GM21717 (cell line): Measurements from ENCODE around the gene PPP2R5D.
"Not testable (repeated sequence)": the region's sequence is repeated elsewhere in the genome, so short reads cannot be mapped to it uniquely, and the experiment has no call there.

Source experiments
- ATAC-seq: cut with Tn5 transposase; IDR thresholded peaks from one replicate; pipeline ENCODE4 v1.9.1; 2021; ENCODE audit warnings: mild to moderate bottlenecking, moderate library complexity; ENCODE audit not compliant: unreplicated experiment

Gene PPP2R5D

DNA sequence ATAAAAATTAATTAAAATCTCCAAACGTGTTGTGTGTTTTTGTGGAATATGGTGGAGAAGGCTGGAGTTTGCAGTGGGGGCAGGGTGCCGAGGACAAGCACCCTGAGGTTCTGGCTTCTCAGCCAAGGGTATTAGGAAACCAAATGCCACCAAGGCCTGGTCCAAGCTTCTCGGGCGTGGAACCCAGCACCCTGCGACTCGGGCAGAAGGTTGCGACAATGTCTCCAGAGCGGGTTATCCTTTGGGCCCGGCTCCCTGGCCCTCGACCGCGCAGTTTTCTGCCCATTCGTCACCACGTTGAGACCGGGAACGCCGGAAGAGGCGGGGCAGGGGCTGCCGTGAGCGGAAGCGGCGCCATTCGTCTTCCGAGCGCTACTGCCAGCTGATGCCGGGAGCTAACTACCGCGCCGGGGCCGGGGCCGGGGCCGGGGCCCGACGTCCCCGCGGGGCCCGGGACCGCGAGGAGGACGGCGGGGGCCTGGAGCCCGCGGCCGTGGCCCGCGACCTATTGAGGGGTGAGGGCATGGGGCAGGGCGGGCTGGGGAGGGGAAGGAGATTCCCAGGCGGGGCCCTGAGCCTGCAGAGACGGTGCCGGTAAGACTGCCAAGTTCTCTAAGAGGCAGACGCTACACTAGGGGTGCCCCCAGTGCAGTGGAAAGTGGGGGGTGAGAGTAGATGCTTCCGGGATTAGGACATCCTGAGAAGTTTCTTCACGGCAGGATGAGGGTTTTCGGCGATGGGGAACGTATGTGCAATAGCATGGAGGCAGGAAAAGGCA, 37.1 kb downstream of the PPP2R5D start, which contains the start of gene RRP36:
Gene RRP36 (plus strand): TSS at position 354 of the 778 bp plus-strand sequence. CDS start 32 bp downstream, at position 386.
- peak; percentile 49 for ATAC-seq

DNA sequence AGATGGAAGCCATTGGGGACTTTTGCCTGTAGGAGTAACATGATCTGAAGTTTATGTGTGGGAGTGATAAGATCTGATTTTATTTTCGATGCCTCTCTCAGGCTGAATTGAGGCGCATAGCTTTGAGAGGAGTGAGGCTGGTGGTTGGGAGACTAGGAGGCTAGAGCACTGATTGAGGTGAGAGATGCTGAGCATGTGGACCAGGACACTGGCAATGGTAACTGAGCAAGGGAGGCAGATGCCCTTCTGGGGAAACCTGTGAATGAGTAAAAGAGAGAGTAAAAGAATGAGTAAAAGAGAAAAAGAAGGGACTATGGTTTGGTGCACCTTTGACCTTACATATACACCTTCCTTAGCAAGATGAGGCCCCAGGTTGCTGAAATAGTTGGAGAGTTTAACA, 40.1 kb downstream of the PPP2R5D start:
- ATAC-seq = no peak

DNA sequence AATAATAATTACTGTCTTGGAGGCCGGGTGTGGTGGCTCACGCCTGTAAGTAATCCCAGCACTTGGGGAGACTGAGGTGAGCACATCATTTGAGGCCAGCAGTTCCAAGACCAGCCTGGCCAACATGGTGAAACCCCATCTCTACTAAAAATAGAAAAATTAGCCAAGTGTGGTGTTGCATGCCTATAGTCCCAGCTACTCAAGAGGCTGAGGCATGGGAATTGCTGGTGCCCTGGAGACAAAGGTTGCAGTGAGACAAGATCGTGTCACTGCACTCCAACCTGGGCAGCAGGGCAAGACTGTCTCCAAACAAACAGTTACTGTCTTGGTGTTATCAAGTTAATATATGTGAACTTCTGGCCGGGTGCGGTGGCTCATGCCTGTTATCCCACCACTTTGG, 42.0 kb downstream of the PPP2R5D start:
- ATAC-seq = no peak

DNA sequence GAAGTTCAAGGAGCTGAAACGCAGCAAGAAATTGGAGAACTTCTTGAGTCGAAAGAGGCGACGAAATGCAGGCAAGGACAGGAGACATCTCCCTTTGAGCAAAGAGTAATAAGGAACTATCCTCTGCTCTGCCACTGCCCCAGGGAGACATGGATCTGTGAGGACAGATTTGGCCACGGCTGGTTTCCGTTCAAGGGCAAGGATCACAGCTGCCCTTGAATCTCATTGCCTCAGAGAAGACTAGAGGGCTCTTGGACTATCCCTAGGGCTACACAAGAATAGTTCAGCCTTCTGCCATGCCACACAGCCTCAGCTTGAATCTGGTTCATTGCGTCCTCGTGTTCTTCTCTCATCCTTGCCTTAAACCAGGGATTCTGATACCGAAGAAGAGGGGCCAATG, 44.8 kb downstream of the PPP2R5D start:
- ATAC-seq = no peak

DNA sequence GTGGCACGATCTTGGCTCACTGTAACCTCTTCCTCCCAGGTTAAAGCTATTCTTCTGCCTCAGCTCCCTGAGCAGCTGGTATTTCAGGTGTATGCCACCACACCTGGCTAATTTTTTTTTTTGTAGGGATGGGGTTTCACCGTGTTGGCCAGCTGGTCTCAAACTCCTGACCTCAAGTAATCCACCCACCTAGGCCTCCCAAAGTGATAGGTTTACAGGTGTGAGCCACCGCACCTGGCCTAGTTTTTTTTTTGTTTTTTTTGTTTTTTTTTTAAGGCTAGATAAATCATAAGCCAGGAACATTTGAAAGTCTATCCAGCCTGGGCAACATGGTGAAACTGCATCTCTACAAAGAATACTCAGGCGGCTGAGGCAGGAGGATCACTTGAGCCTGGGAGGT, 48.0 kb downstream of the PPP2R5D start:
- no peak for ATAC-seq

GRCh38 chr6:43033496-43034189, 49.3 kb downstream of the PPP2R5D start:
- no peak for ATAC-seq

- no peak for ATAC-seq
Observed at GRCh38 chr6:43034190-43034525, 49.8 kb downstream of the PPP2R5D start.

DNA sequence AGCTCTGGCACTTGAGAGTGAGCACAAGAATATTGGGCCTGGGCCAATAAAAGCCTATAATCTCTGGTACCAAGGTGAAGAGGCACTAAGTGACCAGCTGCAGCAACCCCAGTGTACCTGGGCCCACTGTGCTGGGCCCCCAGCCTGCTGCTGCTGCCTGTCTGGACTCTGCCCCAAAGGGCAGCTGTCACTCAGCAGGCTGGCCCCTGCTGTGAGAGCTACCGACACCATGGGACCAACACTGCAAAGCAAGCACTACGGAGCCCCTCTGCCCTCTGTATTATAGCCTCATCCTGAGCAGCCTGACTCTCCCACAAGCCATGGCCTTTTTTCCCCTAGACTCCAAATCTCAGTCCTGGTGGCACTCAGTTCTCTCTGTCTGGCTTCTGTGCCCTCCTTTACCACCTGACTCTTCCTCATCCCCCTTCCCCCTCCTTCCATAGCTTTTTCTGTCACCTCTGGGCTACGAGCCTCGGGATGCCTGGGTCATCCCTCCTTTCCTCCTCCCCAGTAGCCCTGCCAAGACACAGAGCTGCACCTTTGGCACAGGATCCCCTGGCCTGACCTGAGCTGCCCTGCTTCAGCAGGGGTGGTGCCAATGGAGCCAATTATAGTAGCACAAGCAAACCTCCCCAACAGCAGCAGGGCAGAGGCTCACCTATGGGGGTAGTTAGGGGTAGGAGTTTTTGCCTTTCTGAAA, 51.3 kb downstream of the PPP2R5D start:
- ATAC-seq = no peak

DNA sequence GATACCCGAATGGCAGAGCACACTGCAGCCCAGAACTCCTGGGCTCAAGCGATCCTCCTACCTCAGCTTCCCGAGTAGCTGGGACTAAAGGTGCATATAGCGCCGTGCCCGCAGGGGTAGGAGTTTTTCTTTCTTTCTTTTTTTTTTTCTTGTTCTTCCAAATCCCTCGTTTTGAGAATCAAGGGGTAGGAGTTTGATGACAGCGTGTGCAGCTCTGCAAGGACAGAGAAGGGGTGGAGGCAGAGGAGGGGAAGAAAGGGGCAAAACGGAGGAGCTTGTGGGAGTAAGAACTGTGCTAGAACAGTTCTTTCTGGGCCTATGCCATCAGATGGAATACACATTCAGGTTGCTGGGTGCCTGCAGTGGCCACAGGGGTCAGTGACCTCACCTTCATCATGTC, 52.3 kb downstream of the PPP2R5D start:
- no peak for ATAC-seq

- ATAC-seq = no peak
Observed at GRCh38 chr6:43037197-43037596, 52.8 kb downstream of the PPP2R5D start.

DNA sequence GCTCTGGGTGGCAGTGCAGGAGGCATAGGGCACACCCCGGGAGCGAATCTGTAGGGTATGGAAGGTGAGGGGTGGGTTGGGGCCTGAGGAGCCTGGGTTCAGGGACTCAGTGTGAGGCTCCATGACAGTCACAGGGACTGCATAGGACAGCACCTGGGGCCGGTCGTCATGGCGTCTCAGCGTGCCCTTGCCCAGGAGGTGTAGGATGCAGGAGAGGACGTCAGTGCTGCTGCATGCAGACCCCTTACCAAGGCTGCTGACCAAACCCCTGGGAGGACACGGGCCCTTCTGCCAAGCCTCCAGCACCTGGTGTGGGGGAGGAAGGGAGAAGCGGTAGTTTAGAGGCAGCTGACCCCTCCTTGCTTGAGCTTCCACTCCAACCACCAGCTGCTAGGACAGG, 53.3 kb downstream of the PPP2R5D start:
- no peak for ATAC-seq

- no peak for ATAC-seq
Observed at GRCh38 chr6:43038727-43039126, 54.4 kb downstream of the PPP2R5D start.

GRCh38 chr6:43040542-43041257, 56.3 kb downstream of the PPP2R5D start:
- ATAC-seq = no peak

DNA sequence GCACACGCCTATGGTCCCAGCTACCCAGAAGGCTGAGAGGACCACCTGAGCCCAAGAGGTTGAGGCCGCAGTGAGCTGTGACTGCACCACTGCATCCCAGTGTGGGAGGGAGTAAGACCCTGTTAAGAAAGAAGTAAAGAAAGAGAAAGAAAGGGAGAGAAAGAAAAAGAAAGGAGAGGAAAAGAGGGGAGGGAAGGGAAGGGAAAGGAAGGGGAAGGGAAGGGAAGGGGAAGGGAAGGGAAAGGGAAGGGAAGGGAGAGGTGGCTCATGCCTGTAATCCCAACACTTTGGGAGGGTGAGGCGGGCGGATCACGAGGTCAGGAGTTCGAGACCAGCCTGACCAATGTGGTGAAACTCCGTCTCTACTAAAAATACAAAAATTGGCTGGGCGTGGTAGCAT, 57.1 kb downstream of the PPP2R5D start:
- not testable (repeated sequence) for ATAC-seq

DNA sequence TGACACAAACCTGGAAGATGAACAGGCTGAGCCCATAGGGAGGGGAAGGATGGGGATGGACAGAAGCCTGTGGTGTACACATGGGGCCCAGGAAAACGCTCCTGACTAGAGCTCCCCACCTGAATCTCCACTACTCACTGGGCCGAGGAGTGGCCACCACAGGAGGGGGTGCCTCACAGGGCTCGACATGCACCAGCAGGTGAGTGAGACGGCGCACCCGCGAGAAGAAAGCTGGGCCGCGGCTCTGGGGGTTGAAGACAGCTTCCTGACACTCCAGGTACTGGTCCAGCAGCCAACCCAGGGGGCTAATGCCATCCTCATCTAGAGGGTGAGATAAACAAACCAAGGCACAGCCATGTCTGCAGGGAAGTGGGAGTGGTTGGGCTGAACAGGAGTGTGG, 58.9 kb downstream of the PPP2R5D start:
- ATAC-seq = no peak

GRCh38 chr6:43045371-43045930, 61.1 kb downstream of the PPP2R5D start:
- no peak for ATAC-seq

- ATAC-seq = no peak
Observed at GRCh38 chr6:43047998-43048397, 63.6 kb downstream of the PPP2R5D start.

GRCh38 chr6:43050981-43051380, 66.6 kb downstream of the PPP2R5D start:
- no peak for ATAC-seq

GRCh38 chr6:43052225-43052841, 68.0 kb downstream of the PPP2R5D start:
- ATAC-seq = no peak

- ATAC-seq = no peak
Observed at GRCh38 chr6:43052842-43053544, 68.6 kb downstream of the PPP2R5D start.
